ENCODE data around the gene DPPA2. TPM values are rescaled to one million over a fixed set of nuclear protein-coding genes. Genes with fewer than 3 reads are reported as not detected.
"Not testable (repeated sequence)": the region's sequence is repeated elsewhere in the genome, so short reads cannot be mapped to it uniquely, and the experiment has no call there.

Gene DPPA2, protein sequence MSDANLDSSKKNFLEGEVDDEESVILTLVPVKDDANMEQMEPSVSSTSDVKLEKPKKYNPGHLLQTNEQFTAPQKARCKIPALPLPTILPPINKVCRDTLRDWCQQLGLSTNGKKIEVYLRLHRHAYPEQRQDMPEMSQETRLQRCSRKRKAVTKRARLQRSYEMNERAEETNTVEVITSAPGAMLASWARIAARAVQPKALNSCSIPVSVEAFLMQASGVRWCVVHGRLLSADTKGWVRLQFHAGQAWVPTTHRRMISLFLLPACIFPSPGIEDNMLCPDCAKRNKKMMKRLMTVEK
- total RNA-seq, result not detected
- long read RNA-seq, result 0 reads

DNA sequence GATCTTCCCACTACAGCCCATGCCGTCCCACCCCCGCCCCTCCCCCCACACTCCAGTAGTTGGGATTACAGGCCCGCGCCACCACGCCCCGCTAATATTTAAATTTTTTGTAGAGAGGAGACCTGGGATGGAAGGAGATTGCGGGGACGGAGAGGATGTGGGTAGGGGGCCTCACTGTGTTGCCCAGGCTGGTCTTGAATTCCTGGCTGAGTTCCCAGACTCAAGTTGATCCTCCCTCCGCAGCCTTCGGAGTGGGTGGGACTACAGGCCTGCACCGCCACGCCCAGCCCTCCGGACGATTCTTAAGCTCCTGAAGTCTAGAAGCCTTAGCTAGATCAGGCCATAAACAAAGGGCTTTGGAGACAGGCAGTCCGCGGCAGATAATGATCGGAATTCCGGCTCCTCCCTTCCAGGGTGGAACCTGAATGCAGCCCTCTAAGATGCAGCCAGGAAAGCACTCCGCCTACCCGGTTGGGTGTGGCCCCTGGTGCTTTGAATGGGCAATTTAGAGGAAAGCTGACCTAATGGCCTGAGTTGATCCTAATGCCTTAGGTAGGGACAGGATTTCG is at the start of gene DPPA2:
Gene DPPA2, minus strand, starts transcription at position 356 of the 569 bp plus-strand sequence. CDS start 1,975 bp downstream, outside the sequence.
- ATAC-seq, result no peak
- intact Hi-C loops (cut with DNase I), result no loop called here
- no peak for DNase-seq (ENCODE audit: missing footprints)

DNA sequence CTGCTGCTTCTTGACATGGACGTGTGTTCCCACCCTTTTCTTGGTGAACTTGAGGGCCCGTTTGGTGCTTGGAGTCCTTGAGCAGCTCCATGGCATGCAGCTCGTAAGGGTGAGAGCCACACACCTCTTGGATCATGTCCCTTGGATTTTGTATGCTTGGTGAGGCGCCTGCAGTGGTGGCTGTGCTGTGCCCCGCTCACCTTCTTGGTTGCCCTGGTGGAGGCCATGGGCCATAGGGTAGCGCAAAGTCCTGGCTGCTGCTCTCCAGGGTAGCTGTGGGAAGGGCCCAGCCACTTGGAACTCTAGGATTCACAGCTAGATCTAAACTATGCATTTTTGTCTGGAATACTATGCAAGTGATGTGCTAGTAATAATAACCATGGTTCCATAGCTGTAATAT is 47.8 kb upstream of the DPPA2 start:
- ATAC-seq (no peak), DNase-seq (ENCODE audit: missing footprints) (no peak)
- intact Hi-C loops (cut with DNase I), result no loop called here

DNA sequence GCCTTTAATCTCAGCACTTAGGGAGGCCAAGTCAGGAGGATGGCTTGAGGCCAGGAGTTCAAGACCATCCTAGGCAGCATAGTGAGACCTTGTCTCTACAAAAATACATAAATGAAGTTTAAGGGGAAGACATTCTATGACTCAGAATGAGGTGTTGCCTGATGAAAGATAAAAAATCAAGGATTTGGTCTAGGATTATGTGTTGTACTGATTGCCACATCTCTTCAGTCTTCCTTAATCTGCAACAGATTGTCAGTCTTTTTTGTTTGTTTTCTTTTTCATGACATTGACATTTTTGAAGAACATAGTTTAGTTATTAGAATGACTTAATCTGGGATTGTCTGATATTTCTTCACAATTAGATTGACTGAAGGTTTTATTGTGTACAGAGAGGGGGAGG is 47.3 kb upstream of the DPPA2 start:
- intact Hi-C loops (cut with DNase I), result no loop called here
- ATAC-seq (no peak), DNase-seq (ENCODE audit: missing footprints) (no peak)

DNA sequence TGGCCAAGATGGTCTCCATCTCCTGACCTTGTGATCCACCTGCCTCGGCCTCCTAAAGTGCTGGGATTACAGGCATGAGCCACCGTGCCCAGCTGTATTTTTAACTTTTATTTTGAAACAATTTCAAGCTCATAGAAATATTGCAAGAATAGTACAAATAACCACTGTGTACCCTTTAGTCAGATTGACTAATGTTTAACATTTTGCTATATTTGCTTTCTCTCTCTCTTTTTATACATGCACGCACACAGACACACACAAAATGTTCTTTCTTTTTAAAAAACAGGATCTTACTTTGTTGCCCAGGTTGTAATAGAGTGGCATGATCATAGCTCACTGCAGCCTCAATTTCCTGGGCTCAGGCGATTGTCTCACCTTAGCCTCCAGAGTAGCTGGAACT is 46.5 kb upstream of the DPPA2 start:
- DNase-seq (ENCODE audit: missing footprints), result no peak
- no peak for ATAC-seq
- intact Hi-C loops (cut with DNase I), result no loop called here

DNA sequence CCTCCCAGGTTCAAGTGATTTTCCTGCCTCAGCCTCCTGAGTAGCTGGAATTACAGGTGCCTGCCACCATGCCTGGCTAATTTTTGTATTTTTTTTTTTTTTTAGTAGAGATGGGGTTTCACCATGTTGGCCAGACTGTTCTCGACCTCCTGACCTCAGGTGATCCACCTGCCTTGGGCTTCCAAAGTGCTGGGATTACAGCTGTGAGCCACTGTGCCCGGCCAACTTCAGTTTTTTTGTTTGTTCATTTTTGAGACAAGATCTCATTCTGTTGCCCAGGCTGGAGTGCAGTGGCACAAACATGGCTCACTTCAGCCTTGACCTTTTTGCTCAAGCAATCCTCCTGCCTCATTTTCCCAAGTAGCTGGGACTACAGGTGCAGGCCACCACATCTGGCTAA is 42.5 kb upstream of the DPPA2 start:
- DNase-seq (ENCODE audit: missing footprints); intact Hi-C loops (cut with DNase I); ATAC-seq: not testable (repeated sequence)

DNA sequence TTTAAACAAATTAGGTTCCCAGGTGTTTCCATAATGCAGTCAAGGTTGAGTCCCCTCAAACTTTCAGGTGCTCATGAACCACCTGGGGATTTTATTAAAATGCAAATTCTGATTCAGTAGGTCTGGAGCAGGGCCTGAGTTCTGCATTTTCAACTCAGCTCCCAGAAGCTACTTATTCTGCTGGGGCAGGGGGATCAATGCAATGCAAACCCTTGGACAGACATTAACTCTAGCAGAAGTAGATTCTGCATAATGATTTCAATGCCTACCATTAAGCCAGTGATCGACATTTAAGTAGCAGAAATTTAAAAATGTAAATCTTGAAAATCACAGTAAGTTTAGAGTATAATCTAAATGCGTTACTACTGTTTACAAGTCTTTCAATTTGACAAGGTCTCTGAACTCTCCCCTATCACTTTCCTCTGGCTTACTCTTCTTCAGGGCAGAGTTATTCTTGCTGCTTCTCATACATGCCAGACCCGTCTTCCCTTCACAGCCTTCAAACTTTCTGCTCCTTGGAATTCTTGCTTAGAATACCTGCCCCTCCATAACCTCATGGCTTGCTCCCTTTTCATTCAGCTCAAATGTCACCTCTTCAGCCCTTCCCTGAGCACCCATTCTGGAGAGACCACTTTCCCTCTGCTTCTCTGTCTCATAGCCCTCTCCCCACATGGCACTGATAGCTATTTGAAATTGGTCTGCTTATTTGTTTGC is 40.3 kb upstream of the DPPA2 start:
- intact Hi-C loops (cut with DNase I), result no loop called here
- ATAC-seq (no peak), DNase-seq (ENCODE audit: missing footprints) (no peak)

DNA sequence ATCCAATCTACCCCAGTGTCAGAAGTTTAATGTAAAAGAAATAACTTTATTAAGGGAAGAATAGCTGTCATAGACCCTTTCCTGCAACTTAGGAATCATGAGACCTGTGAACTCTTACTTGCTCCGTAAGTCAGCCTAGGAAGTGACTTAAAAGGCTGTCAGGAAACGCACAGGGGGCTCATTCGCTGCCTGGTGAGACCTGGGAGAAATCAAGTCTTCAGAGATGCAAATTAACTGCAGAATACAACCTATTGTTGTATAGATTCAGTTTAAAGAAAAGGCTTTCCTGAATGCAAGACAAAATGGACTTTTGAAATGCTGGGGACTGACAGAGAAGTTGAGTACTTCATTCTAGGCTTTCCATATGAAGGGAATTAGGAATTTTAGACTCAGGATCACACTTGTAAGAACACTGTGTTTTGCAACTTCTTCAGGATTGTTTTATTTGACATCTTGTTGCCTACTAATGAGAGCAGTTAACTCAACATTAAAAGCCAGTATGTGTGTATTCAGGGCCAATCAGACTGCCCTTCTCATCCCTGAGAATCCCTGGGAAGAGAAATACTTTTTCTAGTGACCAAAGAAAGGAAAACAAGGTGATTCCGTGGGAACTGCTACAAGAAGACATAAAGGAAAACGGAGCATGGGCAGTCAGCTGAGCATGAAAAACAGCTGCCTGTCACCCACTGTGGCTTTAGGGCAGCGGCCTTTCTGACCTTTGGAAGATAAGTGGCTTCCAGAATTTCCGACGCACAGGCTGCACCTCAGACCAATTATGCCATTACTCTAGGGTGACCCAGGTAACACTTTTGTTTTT is 39.5 kb upstream of the DPPA2 start:
- DNase-seq (ENCODE audit: missing footprints) (no peak), ATAC-seq (no peak)
- intact Hi-C loops (cut with DNase I), result no loop called here

DNA sequence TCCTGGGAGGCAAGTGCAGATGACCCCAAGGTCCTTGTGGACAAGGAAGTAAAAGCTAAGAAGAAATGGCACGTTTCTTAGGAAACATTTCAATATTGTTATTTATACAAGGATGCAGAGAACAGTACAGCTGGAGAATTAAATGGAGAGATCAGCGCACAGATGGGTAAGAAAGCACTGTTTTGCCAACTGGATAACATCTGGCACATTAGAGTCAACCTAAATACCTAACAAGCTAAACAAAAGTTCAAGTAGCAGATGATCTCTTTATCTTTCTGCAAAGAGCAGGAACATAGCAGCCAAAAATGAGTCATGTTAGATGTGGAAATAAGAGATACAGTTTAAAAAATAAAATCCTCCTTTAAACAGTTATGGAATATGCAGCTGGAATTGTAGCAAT is 36.7 kb upstream of the DPPA2 start:
- DNase-seq (ENCODE audit: missing footprints) (no peak), ATAC-seq (no peak)
- intact Hi-C loops (cut with DNase I), result no loop called here

DNA sequence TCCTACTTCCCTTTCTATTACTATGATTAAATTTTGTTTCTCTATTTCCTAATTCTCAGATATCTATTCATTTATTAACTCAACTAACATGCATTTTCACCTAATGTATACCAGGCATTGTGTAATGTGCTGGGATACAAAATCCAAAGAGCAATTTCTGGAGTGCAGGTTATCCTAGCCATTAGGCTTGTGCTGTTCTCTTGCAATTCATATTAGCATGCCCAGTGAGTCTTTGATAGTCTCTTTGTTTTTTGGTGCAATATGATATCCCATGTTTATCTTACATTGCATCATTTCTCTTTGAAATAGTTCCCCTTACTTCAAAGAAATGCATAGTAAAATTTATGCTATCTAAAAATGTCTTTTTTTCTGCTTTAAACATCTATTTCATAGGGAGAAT is 34.9 kb upstream of the DPPA2 start:
- intact Hi-C loops (cut with DNase I), result no loop called here
- no peak for ATAC-seq

DNA sequence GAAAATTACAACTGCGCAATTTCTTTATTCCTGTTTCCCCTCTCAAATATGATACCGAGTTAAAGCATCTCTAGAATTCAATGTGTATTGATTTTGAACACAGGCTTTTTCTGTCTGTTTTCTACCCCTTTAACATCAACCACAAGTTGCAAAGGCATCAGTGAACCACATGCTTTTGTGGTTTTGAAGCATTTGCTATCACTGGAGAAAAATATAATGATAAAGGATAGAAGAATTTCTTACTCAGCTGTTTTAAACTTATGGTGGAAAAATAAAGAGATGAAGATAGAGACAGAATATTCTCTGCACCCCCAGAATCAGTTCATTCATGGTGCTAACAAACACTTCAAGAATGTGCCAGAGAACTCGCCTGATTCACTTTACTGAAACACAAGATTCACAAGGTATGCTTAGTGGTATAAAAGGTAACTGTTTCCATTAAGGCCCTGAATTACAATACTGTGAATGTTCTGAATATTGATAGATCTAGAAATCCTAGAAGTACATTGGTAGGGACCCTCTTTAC is 30.5 kb upstream of the DPPA2 start:
- DNase-seq (ENCODE audit: missing footprints) (no peak), ATAC-seq (no peak)

More for the DNA sequence above, 34.9 kb upstream of the DPPA2 start:
- DNase-seq (ENCODE audit: missing footprints), result no peak

DNA sequence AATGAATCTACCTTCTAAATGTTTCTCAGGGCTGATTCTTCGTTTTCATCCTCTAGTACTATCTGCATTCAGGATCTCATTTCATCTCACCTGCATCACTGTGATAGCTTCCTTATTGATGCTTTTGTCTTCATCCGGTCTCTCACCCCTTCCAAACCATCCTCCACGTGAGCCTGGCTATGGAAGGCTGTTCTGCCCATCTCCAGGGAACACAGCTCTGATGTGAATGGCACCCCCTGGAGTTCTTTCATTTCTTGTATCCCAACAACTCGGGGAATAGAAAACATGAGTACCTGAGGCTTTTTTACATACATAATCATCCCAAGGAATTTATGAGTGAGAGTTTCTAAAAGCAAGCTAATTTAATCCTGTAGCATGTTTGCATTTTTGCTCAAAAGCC is 29.8 kb upstream of the DPPA2 start:
- DNase-seq (ENCODE audit: missing footprints), result no peak

More for the DNA sequence above, 30.5 kb upstream of the DPPA2 start:
- intact Hi-C loops (cut with DNase I), result no loop called here

DNA sequence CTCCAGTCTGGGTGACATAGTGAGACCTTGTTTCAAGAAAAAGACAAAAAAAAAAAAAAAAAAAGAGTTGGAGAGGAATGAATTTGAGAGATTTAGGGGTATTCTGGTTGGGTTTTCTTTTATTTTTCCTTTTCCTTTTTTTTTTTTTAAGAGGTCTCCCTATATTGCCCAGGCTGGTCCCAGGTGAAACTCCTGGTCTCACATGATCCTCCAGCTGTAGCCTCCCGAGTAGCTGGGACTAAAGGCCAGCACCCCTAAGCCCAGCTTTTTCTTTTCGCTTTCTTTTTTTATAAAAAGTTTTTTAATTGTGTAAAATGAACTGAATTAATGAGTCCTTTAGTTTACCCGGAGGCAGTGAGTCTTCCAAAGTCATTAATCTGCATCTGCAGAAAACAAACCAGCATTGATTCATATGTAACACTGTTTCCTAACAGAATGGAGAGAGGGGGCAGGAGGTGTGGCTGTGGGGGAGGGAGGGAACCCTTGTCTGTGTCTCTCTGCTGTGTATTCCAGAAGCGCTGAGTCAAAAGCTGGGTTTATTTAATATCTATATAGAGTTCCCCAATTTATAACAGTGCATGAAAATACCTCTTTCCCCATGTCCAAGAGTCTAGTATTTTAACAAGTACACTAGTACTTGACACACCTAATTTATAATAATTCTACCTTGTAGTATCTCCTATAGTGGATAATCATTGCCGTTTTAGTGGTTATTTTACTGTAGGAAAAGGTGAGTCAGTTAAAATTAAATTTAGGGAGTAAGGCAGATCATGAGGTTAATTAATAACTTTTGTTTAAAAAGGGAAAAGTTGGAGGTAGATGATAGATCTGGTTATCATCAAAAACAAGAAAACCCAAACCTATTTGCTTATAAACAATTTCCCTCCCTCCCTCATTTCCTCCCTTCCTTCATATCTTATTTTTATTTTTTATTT is 23.7 kb upstream of the DPPA2 start:
- DNase-seq (ENCODE audit: missing footprints) (no peak), ATAC-seq (no peak)
- intact Hi-C loops (cut with DNase I), result no loop called here

More for the DNA sequence above, 29.8 kb upstream of the DPPA2 start:
- intact Hi-C loops (cut with DNase I), result no loop called here
- ATAC-seq, result no peak

DNA sequence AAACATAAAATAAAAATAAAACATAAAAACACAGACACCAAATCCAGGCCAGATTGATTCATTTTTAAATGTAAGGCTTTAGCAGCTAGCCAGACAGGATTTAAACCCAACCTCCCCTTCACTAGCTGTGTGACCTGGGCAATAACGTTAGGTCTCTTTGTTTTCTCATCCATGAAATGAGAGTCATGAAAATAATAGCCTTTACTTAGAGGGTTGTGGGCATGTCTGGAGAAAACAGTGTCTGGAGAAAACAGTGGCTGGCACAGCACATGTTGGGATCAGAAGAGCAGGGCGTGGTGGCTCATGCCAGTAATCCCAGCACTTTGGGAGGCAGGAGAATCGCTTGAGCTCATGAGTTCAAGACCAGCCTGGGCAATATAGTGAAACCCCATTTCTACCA is 22.9 kb upstream of the DPPA2 start:
- DNase-seq (ENCODE audit: missing footprints) (no peak), ATAC-seq (no peak)
- intact Hi-C loops (cut with DNase I), result no loop called here

DNA sequence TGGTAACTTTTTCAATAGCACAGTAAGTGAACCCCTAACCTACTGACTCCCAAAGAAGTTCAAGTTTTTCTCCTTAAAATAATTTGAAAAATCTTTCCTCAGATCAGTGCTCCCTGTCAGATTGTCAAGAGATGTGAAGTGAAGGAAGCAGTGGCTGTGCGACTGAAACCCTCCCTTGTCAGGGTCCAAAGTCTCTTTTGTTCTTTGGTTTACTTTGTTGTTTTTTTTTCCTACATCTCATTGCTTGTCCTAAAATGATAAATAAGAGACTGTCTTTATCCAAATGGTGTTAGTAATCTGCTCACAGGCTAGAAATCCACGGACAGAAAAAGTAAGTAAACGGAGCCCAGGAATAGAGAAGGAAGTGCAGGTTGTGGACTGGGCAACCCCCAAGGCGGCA is 22.0 kb upstream of the DPPA2 start:
- intact Hi-C loops (cut with DNase I), result no loop called here
- no peak for DNase-seq (ENCODE audit: missing footprints)
- no peak for ATAC-seq

DNA sequence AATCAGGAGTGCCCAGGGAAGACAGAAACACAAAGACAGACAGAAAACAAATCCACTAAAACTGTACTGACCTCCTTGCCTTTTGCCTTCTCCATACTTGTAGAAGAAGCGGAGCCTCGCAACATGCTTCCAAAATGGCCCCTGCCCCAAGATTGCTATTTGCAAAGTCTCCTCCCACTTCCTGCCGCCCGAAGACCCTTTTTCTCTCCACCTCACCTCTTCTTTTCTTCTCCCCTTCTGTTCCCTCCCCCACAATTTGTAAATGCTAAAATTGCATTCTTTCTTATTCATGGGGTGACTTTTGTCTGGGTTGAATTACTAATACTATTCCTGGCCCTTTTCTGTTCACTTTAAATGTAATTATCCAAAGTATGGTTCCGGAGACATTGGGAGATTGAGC is 21.1 kb upstream of the DPPA2 start, which contains the start of gene DPPA4:
Gene DPPA4, minus strand, starts transcription at position 154 of the 400 bp plus-strand sequence. Its CDS starts 29 bp downstream, at position 125.
- intact Hi-C loops (cut with DNase I), result no loop called here
- no peak for DNase-seq (ENCODE audit: missing footprints)
- no peak for ATAC-seq

DNA sequence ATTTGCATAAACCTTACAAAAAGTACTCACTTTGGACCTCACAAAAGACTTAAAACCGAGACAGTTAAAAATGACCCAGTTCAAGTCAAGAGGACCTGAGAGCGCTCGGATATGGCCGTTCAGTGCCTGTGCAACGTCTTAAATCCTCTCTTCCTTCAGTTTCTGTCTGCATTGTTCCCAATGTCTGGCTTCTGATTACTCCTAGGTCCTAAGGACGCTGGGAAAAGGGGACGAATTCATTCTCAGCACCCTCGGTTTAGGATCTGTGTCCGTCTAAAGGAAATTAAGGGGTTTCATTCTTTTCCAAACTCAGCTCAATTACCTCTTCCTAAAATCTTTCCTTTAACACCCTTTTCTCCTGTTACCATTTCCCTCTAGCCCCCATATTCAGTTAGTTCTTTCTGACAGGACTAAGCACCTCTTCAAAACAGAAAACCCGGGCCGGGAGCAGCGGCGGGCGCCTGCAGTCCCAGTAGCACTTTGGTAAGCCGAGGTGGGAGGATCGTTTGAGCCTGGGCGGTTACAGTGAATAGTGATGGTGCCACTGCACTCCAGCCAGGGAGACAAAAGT is 20.1 kb upstream of the DPPA2 start:
- intact Hi-C loops (cut with DNase I), result no loop called here
- ATAC-seq (no peak), DNase-seq (ENCODE audit: missing footprints) (no peak)

DNA sequence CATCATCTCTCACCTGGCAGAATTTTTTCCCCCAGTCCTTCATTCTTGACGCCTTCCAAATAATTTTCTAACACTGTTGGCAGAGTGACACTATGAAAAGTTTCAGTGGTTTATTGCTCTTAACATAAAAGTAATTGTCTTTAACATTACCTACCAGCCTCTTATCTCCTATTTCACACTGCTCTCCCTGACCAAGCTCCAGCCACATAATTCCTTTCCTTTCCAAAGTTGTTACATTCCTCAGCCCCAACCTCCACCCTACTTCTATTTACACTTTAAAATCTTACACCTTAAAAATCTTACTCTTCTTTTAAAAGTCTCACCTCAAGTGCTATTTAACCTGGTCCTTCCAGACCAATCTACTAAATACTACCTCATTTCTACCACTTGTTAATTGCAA is 18.3 kb upstream of the DPPA2 start:
- intact Hi-C loops (cut with DNase I), result no loop called here
- no peak for DNase-seq (ENCODE audit: missing footprints)
- no peak for ATAC-seq

DNA sequence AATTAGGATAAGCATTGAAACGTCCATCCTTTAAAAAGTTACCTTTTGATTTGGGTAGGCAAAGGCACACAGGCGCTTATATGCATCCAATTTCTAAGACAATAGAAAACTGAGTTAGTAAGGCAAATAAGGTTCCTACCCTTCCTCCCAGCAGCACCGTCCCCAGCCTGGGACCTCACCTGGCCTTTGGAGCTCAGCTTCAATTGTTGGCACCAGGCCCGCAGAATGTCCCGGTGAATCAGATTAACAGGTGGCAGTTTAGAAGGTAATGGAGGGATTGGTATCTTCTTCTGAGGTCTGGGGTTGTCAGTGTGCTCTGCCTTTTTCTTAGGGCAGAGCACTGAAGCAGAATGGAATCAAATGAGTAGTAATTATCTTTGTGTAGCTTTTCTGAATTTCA is 15.4 kb upstream of the DPPA2 start:
- ATAC-seq (no peak), DNase-seq (ENCODE audit: missing footprints) (no peak)
- intact Hi-C loops (cut with DNase I), result no loop called here
